PC-3 (cell line): ENCODE data around the gene RORB.

Source experiments
- EZH2 ChIP-seq: fragments of 300-600 bp; sonication (generic); IDR thresholded peaks from one replicate; pipeline ENCODE4 v1.6.1; 2017; ENCODE audit warnings: antibody characterized with exemption, mild to moderate bottlenecking, low read length; ENCODE audit not compliant: unreplicated experiment
- EZH2phosphoT487 ChIP-seq: fragments of 300-600 bp; sonication (generic); IDR thresholded peaks from 2 replicates; pipeline ENCODE4 v1.6.1; 2018; ENCODE audit warnings: mild to moderate bottlenecking, antibody characterized with exemption, low read length, borderline replicate concordance
- TF ChIP-seq, protein P1 (sequence below): fragments of 300-600 bp; sonication (generic); conservative IDR thresholded peaks from 2 replicates; pipeline ENCODE4 v1.5.1; 2017; ENCODE audit warnings: antibody characterized with exemption, low read depth, mild to moderate bottlenecking, low read length

DNA sequence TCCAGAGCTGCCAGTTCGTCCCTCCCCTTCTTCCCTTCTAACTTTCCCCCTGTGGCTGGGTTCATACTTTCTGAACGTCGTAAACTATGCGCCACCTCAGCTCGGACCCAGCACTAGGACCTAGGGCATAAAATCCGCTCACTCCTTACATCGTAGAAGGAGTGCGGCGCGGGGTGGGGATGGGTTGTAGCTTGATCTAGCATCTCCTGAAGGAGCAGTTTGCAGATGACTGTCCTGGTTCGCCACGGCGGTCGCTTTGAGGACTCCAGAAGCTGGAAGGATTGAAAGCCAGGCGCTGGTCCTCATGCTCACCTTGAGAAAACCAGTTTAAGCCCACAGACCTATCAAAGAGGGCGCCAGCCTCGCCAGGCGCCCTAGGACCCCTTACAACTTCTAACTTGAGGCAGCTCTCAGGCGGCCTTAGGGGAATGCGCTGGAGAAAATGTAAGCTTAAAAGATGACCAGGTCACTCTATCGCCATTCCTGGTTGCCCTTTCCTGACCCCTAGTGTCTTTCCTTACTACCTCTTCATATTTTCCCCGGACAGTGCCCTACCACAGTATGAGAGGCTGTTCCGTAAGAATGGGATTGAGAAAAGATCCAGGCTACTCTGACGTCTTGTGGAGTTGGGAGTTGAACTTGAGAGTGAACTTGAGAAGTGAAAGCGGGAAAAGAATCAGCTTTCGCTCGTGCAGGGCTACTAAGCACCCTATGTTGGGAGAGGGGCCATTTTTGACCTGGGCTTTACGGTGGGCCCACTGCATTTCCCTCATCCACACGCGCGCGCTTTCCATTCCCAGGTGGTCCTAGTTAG is 2.8 kb downstream of the RORB start:
- TF ChIP-seq, protein P1, sequence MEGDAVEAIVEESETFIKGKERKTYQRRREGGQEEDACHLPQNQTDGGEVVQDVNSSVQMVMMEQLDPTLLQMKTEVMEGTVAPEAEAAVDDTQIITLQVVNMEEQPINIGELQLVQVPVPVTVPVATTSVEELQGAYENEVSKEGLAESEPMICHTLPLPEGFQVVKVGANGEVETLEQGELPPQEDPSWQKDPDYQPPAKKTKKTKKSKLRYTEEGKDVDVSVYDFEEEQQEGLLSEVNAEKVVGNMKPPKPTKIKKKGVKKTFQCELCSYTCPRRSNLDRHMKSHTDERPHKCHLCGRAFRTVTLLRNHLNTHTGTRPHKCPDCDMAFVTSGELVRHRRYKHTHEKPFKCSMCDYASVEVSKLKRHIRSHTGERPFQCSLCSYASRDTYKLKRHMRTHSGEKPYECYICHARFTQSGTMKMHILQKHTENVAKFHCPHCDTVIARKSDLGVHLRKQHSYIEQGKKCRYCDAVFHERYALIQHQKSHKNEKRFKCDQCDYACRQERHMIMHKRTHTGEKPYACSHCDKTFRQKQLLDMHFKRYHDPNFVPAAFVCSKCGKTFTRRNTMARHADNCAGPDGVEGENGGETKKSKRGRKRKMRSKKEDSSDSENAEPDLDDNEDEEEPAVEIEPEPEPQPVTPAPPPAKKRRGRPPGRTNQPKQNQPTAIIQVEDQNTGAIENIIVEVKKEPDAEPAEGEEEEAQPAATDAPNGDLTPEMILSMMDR: no peak
- TF ChIP-seq EZH2 (no peak), EZH2phosphoT487 (no peak)
